Mucosa of descending colon (tissue), 3 donors: ENCODE measurements around the gene ARSD. TPM values are rescaled to one million over a fixed set of nuclear protein-coding genes. Genes with fewer than 3 reads are reported as not detected.
"Not testable (repeated sequence)": the region's sequence is repeated elsewhere in the genome, so short reads cannot be mapped to it uniquely, and the experiment has no call there.

Source experiments
- ATAC-seq: fragments of 200-7000 bp; cut with Tn5 transposase; one replicate; pipeline ENCODE4 v1.9.1; 2020; ENCODE audit warnings: mild to moderate bottlenecking, moderate library complexity
- DNase-seq, 3 donors: peaks; one replicate each; pipeline ENCODE4 v3.0.0-alpha.2; 2020
- H3K36me3 ChIP-seq: fragments of 200-600 bp; one replicate; pipeline ENCODE4 v1.8.0; 2021; ENCODE audit warnings: low read depth, mild to moderate bottlenecking
- H3K4me1 ChIP-seq: fragments of 200-600 bp; one replicate; pipeline ENCODE4 v1.8.0; 2021; ENCODE audit warnings: low read depth, mild to moderate bottlenecking
- H3K4me3 ChIP-seq: fragments of 200-600 bp; one replicate; pipeline ENCODE4 v1.8.0; 2021; ENCODE audit warnings: mild to moderate bottlenecking
- H3K9me3 ChIP-seq: fragments of 200-600 bp; one replicate; pipeline ENCODE4 v1.8.0; 2021; ENCODE audit warnings: mild to moderate bottlenecking
- CTCF ChIP-seq: fragments of 200-600 bp; IDR thresholded peaks from one replicate; pipeline ENCODE4 v1.8.0; 2022; ENCODE audit warnings: antibody characterized with exemption, mild to moderate bottlenecking
- intact Hi-C, 2 donors: fragments of 100-400 bp; cut with DNase I in 1 of 2; cut with micrococcal nuclease in 1 of 2; formaldehyde crosslinking; loops; one replicate each; pipeline versions ENCODE4 v1.11.0 to v1.11.1; 2022; cut with DNase I, micrococcal nuclease
- total RNA-seq, 3 donors: library from RNA; stranded (reverse); fragmentation: NEBNext Ultra II Directional in 2 of 3; extraction: Animal tissue kit (Norgen Biotek cat#: 25700) in 2 of 3; gene quantifications; one replicate each; pipeline versions ENCODE4 v1.2.1 to v1.2.4, GENCODE V29; 2021 to 2023
- donor health status: DM: no; HTN: no; CAD: no; lungs with moderate emphysema.
- donor health status: DM: no; HTN: no; CAD: no.
- donor health status: DM: no; HTN: yes; CAD: no.

Gene ARSD
- total RNA-seq, 3 donors from 2014 or later: 26.2 to 70.9 (median 67.2) TPM

- Histone ChIP-seq H3K4me1 (no peaks in the 10 kb centered on the region), H3K9me3 (no peaks in the 10 kb centered on the region), H3K36me3 (no peaks in the 10 kb centered on the region), H3K4me3 (no peak overlapping the region)
- intact Hi-C loops: no loop called here
- peak; percentile 54 for ATAC-seq
- DNase-seq: peak in 1 of 3 donors; percentile 31
- TF ChIP-seq CTCF: no peak
These were observed 39.1 kb upstream of the ARSD start for GRCh38 chrX:2967998-2968909.

- ATAC-seq: no peak
- no peak for DNase-seq
- H3K36me3 ChIP-seq: no peaks in the 10 kb centered on the region
- no peak for TF ChIP-seq CTCF
- no peaks in the 10 kb centered on the region for H3K9me3 ChIP-seq
- intact Hi-C loops: no loop called here
- no peaks in the 10 kb centered on the region for H3K4me1 ChIP-seq
- no peak overlapping the region for H3K4me3 ChIP-seq
These were observed 38.4 kb upstream of the ARSD start for GRCh38 chrX:2967584-2967983.

- H3K9me3 ChIP-seq: no peaks in the 10 kb centered on the region
- ATAC-seq (peak; percentile 26), DNase-seq (no peak)
- no peak for TF ChIP-seq CTCF
- intact Hi-C loops: no loop called here
- H3K4me1 ChIP-seq: no peaks in the 10 kb centered on the region
- H3K4me3 ChIP-seq: no peak overlapping the region
- no peaks in the 10 kb centered on the region for H3K36me3 ChIP-seq
These were observed 37.9 kb upstream of the ARSD start for GRCh38 chrX:2967012-2967411.

GRCh38 chrX:2965965-2966364 is 36.8 kb upstream of the ARSD start:
- H3K9me3 ChIP-seq: no peaks in the 10 kb centered on the region
- DNase-seq: no peak
- H3K4me3 ChIP-seq: no peak overlapping the region
- no peaks in the 10 kb centered on the region for H3K4me1 ChIP-seq
- peak; percentile 54 for ATAC-seq
- TF ChIP-seq CTCF: no peak
- intact Hi-C loops: no loop called here
- H3K36me3 ChIP-seq: no peaks in the 10 kb centered on the region

GRCh38 chrX:2963992-2964794 is 35.1 kb upstream of the ARSD start:
- ATAC-seq: peak; percentile 82
- H3K4me3 ChIP-seq, H3K9me3 ChIP-seq, intact Hi-C loops, H3K4me1 ChIP-seq, H3K36me3 ChIP-seq: not testable (repeated sequence)
- DNase-seq: peak in 2 of 3 donors; percentile 27 to 32

GRCh38 chrX:2963449-2963848 is 34.3 kb upstream of the ARSD start:
- ATAC-seq, DNase-seq, H3K9me3 ChIP-seq, intact Hi-C loops, H3K4me3 ChIP-seq, H3K36me3 ChIP-seq, H3K4me1 ChIP-seq: not testable (repeated sequence)
